Motor neuron (in vitro differentiated cells): ENCODE results near the gene NUP93. TPM values are rescaled to one million over a fixed set of nuclear protein-coding genes. Genes with fewer than 3 reads are reported as not detected.

Experiments used
- ATAC-seq, 8 experiments: fragments of 200-7000 bp; cut with Tn5 transposase; replicated peaks in 6 of 8; 2 replicates each; pipeline ENCODE4 v1.8.0; 2021; ENCODE audit warnings: mild to moderate bottlenecking in 8 of 8, moderate library complexity in 8 of 8
- H3K27ac ChIP-seq, 2 donors: fragments of 250-450 bp; sonication (Bioruptor Pico); 2 replicates each; pipeline ENCODE4 v1.9.0; 2021; ENCODE audit warnings: antibody characterized with exemption in 2 of 2, mild to moderate bottlenecking in 2 of 2, moderate library complexity in 1 of 2
- H3K4me1 ChIP-seq, 2 donors: fragments of 250-450 bp; sonication (Bioruptor Pico); replicated peaks in 1 of 2; 2 replicates each; pipeline ENCODE4 v1.6.1; 2021; ENCODE audit warnings: antibody characterized with exemption in 2 of 2, mild to moderate bottlenecking in 2 of 2, moderate library complexity in 1 of 2
- H3K4me3 ChIP-seq, 5 donors: fragments of 250-450 bp; sonication (Bioruptor Pico); 2 replicates each; pipeline ENCODE4 v1.9.0; 2021; ENCODE audit warnings: antibody characterized with exemption in 5 of 5, mild to moderate bottlenecking in 5 of 5, moderate library complexity in 4 of 5
- WGBS, 10 experiments: fragments of 450-650 bp; shearing (Covaris generic); methylation state at CpG; one replicate each; pipeline ENCODE4 v1.0.0; 2022; 5-methylcytosine and 5-hydroxymethylcytosine counted together
- in situ Hi-C, 9 experiments: fragments of 400-800 bp; cut with MboI; loops; one replicate each; pipeline ENCODE4 v1.15.0; 2021; ENCODE audit warnings: low sequenced_read_pairs in 9 of 9, low pct_unique_long_range_greater_than_20kb in 2 of 9; ENCODE audit not compliant: unreplicated experiment in 9 of 9
- total RNA-seq, 8 experiments: library from RNA; unstranded; fragments of 300-600 nt; gene quantifications; 2 replicates each; pipeline versions ENCODE4 v1.2.3 to v1.2.4, GENCODE V29; 2022

The NUP93 gene
- total RNA-seq, 8 experiments from 2014 or later, result 48.6 to 123 (median 95.5) TPM

DNA sequence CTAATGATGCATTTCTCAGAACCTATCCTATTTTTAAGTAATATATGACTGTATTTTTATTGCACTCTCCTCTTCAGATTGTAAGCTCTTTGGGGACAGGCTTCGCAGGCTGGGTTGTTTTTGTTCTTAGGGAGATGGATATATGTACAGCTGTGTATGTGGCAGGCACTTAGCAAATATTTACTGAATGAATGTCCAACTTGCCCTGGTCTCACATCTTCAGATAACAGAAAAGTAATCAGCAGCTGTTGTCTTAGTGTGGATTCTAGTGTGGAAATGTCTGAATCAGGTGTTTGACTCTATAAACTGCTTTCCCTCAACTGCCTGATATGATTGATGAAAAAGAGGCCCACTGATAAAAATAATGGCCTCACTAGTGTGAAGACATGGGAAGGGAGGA lies 88.0 kb downstream of the NUP93 start:
- H3K4me1 ChIP-seq, result peaks cover 4 to 5% of the 10 kb centered on the region in 2 donors
- no peak overlapping the region for H3K4me3 ChIP-seq
- no peak for ATAC-seq
- in situ Hi-C loops, result no loop called here
- WGBS, 10 experiments, result 80 to 100% (median 100%) methylated on average over 1 of the region's 1 CpG; no CpG with 5 or more reads in 4 of the 10 experiments
- no peak overlapping the region for H3K27ac ChIP-seq

DNA sequence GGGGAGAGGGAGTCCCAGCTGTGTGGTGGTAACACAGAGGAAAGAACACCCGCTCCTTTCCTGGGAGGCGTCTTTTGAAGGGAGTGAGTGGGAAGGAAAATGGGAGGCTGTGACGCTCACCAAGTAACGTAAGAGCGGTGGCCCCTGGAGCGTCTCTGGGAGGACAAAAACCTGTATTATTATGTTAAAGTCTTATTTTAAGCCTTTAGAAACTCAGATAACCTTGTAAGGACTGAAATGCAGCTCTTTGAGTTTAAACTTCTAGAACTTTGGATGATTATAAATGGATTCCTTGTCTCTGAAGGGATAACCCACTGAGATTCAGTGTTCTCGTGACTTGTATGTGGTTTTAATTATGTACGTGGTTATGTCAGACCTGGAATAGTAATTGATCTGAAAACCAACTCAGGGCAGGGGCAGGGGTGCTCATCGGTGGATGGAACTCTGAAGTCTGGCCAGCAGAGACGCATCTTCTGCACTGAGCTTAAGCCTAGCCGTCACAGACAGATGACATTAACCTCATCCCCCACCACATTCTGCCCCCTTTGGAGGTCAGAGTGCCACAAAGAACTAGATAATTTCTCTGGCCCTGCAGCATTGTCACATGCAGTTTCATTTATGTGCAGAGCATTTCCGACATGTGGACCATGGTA lies 93.3 kb downstream of the NUP93 start:
- Histone ChIP-seq H3K27ac (peak overlapping the region; percentile 54 to 74), H3K4me1 (peaks cover 27 to 29% of the 10 kb centered on the region in 2 donors), H3K4me3 (no peak overlapping the region)
- in situ Hi-C loops, result no loop called here
- peak in 3 of 8 experiments; percentile 41 to 55 (median 42) for ATAC-seq
- 20 to 100% (median 66%) methylated on average over 3 to 10 of the region's 12 CpGs; no CpG with 5 or more reads in 1 of the 10 experiments for WGBS, 10 experiments

GRCh38 chr16:56824331-56824730 lies 94.4 kb downstream of the NUP93 start:
- peaks cover 27 to 29% of the 10 kb centered on the region in 2 donors for H3K4me1 ChIP-seq
- in situ Hi-C loops, result no loop called here
- 0 to 80% (median 6%) methylated on average over 1 to 3 of the region's 3 CpGs; no CpG with 5 or more reads in 3 of the 10 experiments for WGBS, 10 experiments
- no peak overlapping the region for H3K4me3 ChIP-seq
- peak overlapping the region in 1 of 2 donors; percentile 74 for H3K27ac ChIP-seq
- ATAC-seq, result peak; percentile 73 to 98 (median 93)

DNA sequence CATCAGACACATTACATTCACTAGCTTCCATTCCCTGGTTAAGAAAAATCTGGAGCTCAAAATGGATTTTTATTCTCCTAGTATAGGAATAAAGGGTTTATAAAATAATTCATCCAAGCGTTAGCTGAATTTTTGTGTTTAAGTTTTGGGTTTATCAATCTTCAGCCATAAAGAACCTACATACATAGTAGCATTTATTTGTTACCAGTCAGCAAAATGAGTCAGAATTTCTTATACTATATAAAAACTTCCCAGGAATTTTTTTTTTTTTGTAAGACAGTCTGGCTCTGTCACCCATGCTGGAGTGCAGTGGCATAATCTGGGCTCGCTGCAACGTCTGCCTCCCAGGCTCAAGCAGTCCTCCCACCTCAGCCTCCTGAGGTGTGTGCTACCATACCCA lies 94.9 kb downstream of the NUP93 start:
- Histone ChIP-seq H3K4me1 (peaks cover 27 to 29% of the 10 kb centered on the region in 2 donors), H3K4me3 (no peak overlapping the region), H3K27ac (peak overlapping the region in 1 of 2 donors; percentile 59)
- no peak for ATAC-seq
- 64 to 100% (median 85%) methylated on average over 1 to 3 of the region's 3 CpGs; no CpG with 5 or more reads in 2 of the 10 experiments for WGBS, 10 experiments
- in situ Hi-C loops, result no loop called here

GRCh38 chr16:56825826-56826225 lies 95.9 kb downstream of the NUP93 start:
- peaks cover 27 to 29% of the 10 kb centered on the region in 2 donors for H3K4me1 ChIP-seq
- in situ Hi-C loops, result no loop called here
- H3K27ac ChIP-seq, result no peak overlapping the region
- H3K4me3 ChIP-seq, result no peak overlapping the region
- ATAC-seq, result no peak

- peaks cover 15 to 20% of the 10 kb centered on the region in 2 donors for H3K4me1 ChIP-seq
- in situ Hi-C loops, result no loop called here
- 63 to 100% (median 100%) methylated on average over 1 of the region's 1 CpG; no CpG with 5 or more reads in 4 of the 10 experiments for WGBS, 10 experiments
- peak in 3 of 8 experiments; percentile 22 to 92 (median 87) for ATAC-seq
- H3K4me3 ChIP-seq, result no peak overlapping the region
- no peak overlapping the region for H3K27ac ChIP-seq
These were observed 98.7 kb downstream of the NUP93 start for GRCh38 chr16:56828647-56829046.

DNA sequence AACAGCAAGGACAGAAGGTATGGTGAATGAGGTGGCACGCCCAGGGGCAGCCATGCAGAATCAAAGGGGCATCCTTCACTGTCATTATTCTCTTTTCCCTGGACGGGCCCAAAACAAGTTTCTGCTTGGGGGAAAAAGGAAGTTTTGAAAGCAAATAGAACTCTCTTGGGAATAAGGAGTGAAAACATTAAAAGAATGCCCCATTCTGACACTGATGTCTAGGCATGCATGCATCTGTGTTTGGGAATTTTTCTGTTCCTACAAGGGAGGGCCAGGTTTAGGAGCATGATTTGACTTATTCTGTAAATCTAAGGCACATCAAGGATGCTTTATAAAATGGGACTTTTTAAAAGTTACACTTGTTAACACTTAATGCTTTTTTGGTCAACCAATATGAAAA lies 100.7 kb downstream of the NUP93 start:
- 43 to 83% (median 71%) methylated on average over 1 to 2 of the region's 2 CpGs; no CpG with 5 or more reads in 5 of the 10 experiments for WGBS, 10 experiments

GRCh38 chr16:56832768-56833167 lies 102.8 kb downstream of the NUP93 start:
- no peak for ATAC-seq
- in situ Hi-C loops, result no loop called here
- Histone ChIP-seq H3K4me3 (no peak overlapping the region), H3K27ac (no peak overlapping the region), H3K4me1 (peaks cover 4 to 21% of the 10 kb centered on the region in 2 donors)

More for the DNA sequence above, 100.7 kb downstream of the NUP93 start:
- in situ Hi-C loops, result no loop called here
- Histone ChIP-seq H3K27ac (no peak overlapping the region), H3K4me3 (no peak overlapping the region), H3K4me1 (peaks cover 6 to 8% of the 10 kb centered on the region in 2 donors)
- ATAC-seq, result no peak

- no peak overlapping the region for H3K4me3 ChIP-seq
- no peak overlapping the region for H3K27ac ChIP-seq
- in situ Hi-C loops, result no loop called here
- WGBS, 10 experiments, result 40 to 100% (median 92%) methylated on average over 1 to 7 of the region's 9 CpGs; no CpG with 5 or more reads in 2 of the 10 experiments
- peaks cover 4 to 21% of the 10 kb centered on the region in 2 donors for H3K4me1 ChIP-seq
- ATAC-seq, result no peak
These were observed 103.5 kb downstream of the NUP93 start for GRCh38 chr16:56833243-56833970.

GRCh38 chr16:56835320-56835719 lies 105.4 kb downstream of the NUP93 start:
- Histone ChIP-seq H3K4me3 (no peak overlapping the region), H3K4me1 (peaks cover 4 to 21% of the 10 kb centered on the region in 2 donors), H3K27ac (peak overlapping the region; percentile 31 to 64)
- ATAC-seq, result peak in 4 of 8 experiments; percentile 65 to 75 (median 68)
- 63 to 100% (median 80%) methylated on average over 1 of the region's 2 CpGs; no CpG with 5 or more reads in 5 of the 10 experiments for WGBS, 10 experiments
- in situ Hi-C loops, result no loop called here

- Histone ChIP-seq H3K27ac (peak overlapping the region; percentile 34 to 64), H3K4me1 (peaks cover 4 to 21% of the 10 kb centered on the region in 2 donors), H3K4me3 (no peak overlapping the region)
- 0 to 100% (median 41%) methylated on average over 1 to 5 of the region's 5 CpGs; no CpG with 5 or more reads in 2 of the 10 experiments for WGBS, 10 experiments
- in situ Hi-C loops, result no loop called here
- peak in 6 of 8 experiments; percentile 38 to 89 (median 74) for ATAC-seq
These were observed 106.7 kb downstream of the NUP93 start for GRCh38 chr16:56836410-56837230.

- no peak overlapping the region for H3K4me3 ChIP-seq
- in situ Hi-C loops, result no loop called here
- WGBS, 10 experiments, result 80 to 98% (median 93%) methylated on average over 3 to 9 of the region's 9 CpGs
- no peak overlapping the region for H3K27ac ChIP-seq
- ATAC-seq, result no peak
- H3K4me1 ChIP-seq, result peaks cover 4 to 21% of the 10 kb centered on the region in 2 donors
These were observed 108.9 kb downstream of the NUP93 start for GRCh38 chr16:56838622-56839337.
